A549 (cell line): ENCODE results near the gene SLC18A3. TPM values are rescaled to one million over a fixed set of nuclear protein-coding genes. Genes with fewer than 3 reads are reported as not detected.

Experiments
- ATAC-seq, 2 experiments: fragments of 200-7000 bp in 1 of 2; fragments of >200 bp in 1 of 2; cut with Nextera tagmentation in 1 of 2; cut with Tn5 transposase in 1 of 2; 3 replicates each; pipeline versions ENCODE4 v1.8.0 to v1.9.1; 2018 to 2020; ENCODE audit warnings: mild to moderate bottlenecking in 1 of 2, moderate library complexity in 1 of 2
- CTCF ChIA-PET: fragments of 300-600 bp; sonication (Branson Sonifier 250); formaldehyde crosslinking; extraction: SDS; loops from one replicate; lab custom pipeline; 2021; ENCODE audit warnings: antibody characterized with exemption, inconsistent platforms; lab: Yijun Ruan, JAX
- POLR2A ChIA-PET: fragments of 350-600 bp; formaldehyde crosslinking; extraction: SDS; loops from one replicate; lab custom pipeline; 2021; ENCODE audit warnings: antibody characterized with exemption, inconsistent platforms; lab: Yijun Ruan, JAX
- DNase-seq, 2 experiments: peaks; one replicate each; pipeline versions ENCODE4 v3.0.0 to v3.0.0-alpha.2; 2011 to 2016; ENCODE audit warnings: low read depth in 1 of 2, low spot score in 1 of 2
- FAIRE-seq: peaks from 2 replicates; lab custom pipeline; 2011; peaks lifted over from hg19 to GRCh38; lab: Jason Lieb, UNC
- H3K27ac ChIP-seq, 2 experiments: fragments of >200 bp; sonication (Bioruptor Twin); formaldehyde crosslinking; 3 replicates each; pipeline ENCODE4 v1.5.1; 2016 to 2017
- H3K4me1 ChIP-seq: fragments of >200 bp; sonication (Bioruptor Twin); formaldehyde crosslinking; 3 replicates; pipeline ENCODE4 v1.6.1; 2016
- H3K4me2 ChIP-seq: fragments of >200 bp; sonication (Bioruptor Twin); formaldehyde crosslinking; 3 replicates; pipeline ENCODE4 v1.6.1; 2016
- H3K4me3 ChIP-seq: fragments of >200 bp; sonication (Bioruptor Twin); formaldehyde crosslinking; 3 replicates; pipeline ENCODE4 v1.5.1; 2016
- H3K9me3 ChIP-seq: fragments of >200 bp; sonication (Bioruptor Twin); formaldehyde crosslinking; 3 replicates; pipeline ENCODE4 v1.6.1; 2016
- CBX8 ChIP-seq: fragments of 200-600 bp; sonication (generic); IDR thresholded peaks from 2 replicates; pipeline ENCODE4 v1.6.1; 2016
- CEBPB ChIP-seq, 2 experiments: fragments of >200 bp in 1 of 2; sonication (Bioruptor Twin) in 1 of 2; formaldehyde crosslinking in 1 of 2; IDR thresholded peaks; 2 replicates each; pipeline ENCODE4 v1.6.1; 2012 to 2016
- CHD2 ChIP-seq: fragments of 150-350 bp; IDR thresholded peaks from 2 replicates; pipeline ENCODE4 v1.6.1; 2014; ENCODE audit warnings: low read length; ENCODE audit not compliant: partially characterized antibody
- ELK1 ChIP-seq: fragments of 150-350 bp; IDR thresholded peaks from 2 replicates; pipeline ENCODE4 v1.6.1; 2014; ENCODE audit warnings: low read depth, mild to moderate bottlenecking, low read length
- EP300 ChIP-seq, 2 experiments: fragments of >200 bp; sonication (Bioruptor Twin); formaldehyde crosslinking; IDR thresholded peaks; 2 replicates in 1 of 2; 3 replicates in 1 of 2; pipeline ENCODE4 v1.6.1; 2016 to 2017
- FOSB ChIP-seq: fragments of 250-450 bp; sonication (Bioruptor Pico); IDR thresholded peaks from 2 replicates; pipeline ENCODE4 v1.5.0; 2020; ENCODE audit warnings: mild to moderate bottlenecking, moderate library complexity
- FOSL2 ChIP-seq, 2 experiments: fragments of 450-650 bp in 1 of 2; fragments of >200 bp in 1 of 2; sonication (Bioruptor Twin) in 1 of 2; formaldehyde crosslinking; IDR thresholded peaks; 2 replicates each; pipeline versions ENCODE4 v1.5.0 to v1.6.1; 2016 to 2020; ENCODE audit warnings: mild to moderate bottlenecking in 1 of 2, moderate library complexity in 1 of 2
- GATA3 ChIP-seq: IDR thresholded peaks from 2 replicates; pipeline ENCODE4 v1.6.1; 2012; ENCODE audit warnings: borderline replicate concordance
- HOXB13 ChIP-seq: fragments of 250-450 bp; sonication (Bioruptor Pico); IDR thresholded peaks from 2 replicates; pipeline ENCODE4 v1.5.0; 2020; ENCODE audit warnings: low read depth, mild to moderate bottlenecking, moderate library complexity
- JUNB ChIP-seq: fragments of >200 bp; sonication (Bioruptor Twin); formaldehyde crosslinking; IDR thresholded peaks from 2 replicates; pipeline ENCODE4 v1.6.1; 2016
- MAZ ChIP-seq: fragments of 150-350 bp; IDR thresholded peaks from 2 replicates; pipeline ENCODE4 v1.6.1; 2014; ENCODE audit warnings: antibody characterized with exemption, low read depth, low read length, borderline replicate concordance
- MYC ChIP-seq: IDR thresholded peaks from 2 replicates; pipeline ENCODE4 v1.6.1; 2012; ENCODE audit warnings: mild to moderate bottlenecking, inconsistent platforms, low read length, improper control_type of control experiment, borderline replicate concordance
- NPAS2 ChIP-seq: fragments of 250-450 bp; sonication (Bioruptor Pico); IDR thresholded peaks from 2 replicates; pipeline ENCODE4 v1.8.0; 2022; ENCODE audit warnings: mild to moderate bottlenecking, moderate library complexity, borderline replicate concordance
- PBX3 ChIP-seq: IDR thresholded peaks from 2 replicates; pipeline ENCODE4 v1.6.1; 2012
- PHF8 ChIP-seq: fragments of 200-600 bp; sonication (generic); IDR thresholded peaks from 2 replicates; pipeline ENCODE4 v1.6.1; 2016; ENCODE audit warnings: low read depth, mild to moderate bottlenecking, antibody characterized with exemption, moderate library complexity, borderline replicate concordance
- POLR2AphosphoS2 ChIP-seq: conservative IDR thresholded peaks from 2 replicates; pipeline ENCODE4 v1.6.1; 2012; ENCODE audit warnings: low read length, improper control_type of control experiment, inconsistent platforms
- RNF2 ChIP-seq: fragments of 200-600 bp; sonication (generic); IDR thresholded peaks from 2 replicates; pipeline ENCODE4 v1.6.1; 2016; ENCODE audit warnings: low read depth, mild to moderate bottlenecking, antibody characterized with exemption, moderate library complexity, borderline replicate concordance
- SMC3 ChIP-seq: fragments of >200 bp; sonication (Bioruptor Twin); formaldehyde crosslinking; IDR thresholded peaks from 3 replicates; pipeline ENCODE4 v1.6.1; 2018; ENCODE audit warnings: inconsistent platforms
- TFCP2L1 ChIP-seq: fragments of 250-450 bp; sonication (Bioruptor Pico); IDR thresholded peaks from 2 replicates; pipeline ENCODE4 v1.5.0; 2021; ENCODE audit warnings: mild to moderate bottlenecking
- TP53 ChIP-seq: fragments of 250-450 bp; sonication (Bioruptor Pico); IDR thresholded peaks from 2 replicates; pipeline ENCODE4 v1.5.0; 2021; ENCODE audit warnings: mild to moderate bottlenecking, moderate library complexity
- USF2 ChIP-seq: fragments of 450-650 bp; IDR thresholded peaks from 2 replicates; pipeline ENCODE4 v1.6.1; 2014; ENCODE audit warnings: antibody characterized with exemption
- ZSCAN20 ChIP-seq: fragments of 250-450 bp; sonication (Bioruptor Pico); IDR thresholded peaks from 2 replicates; pipeline ENCODE4 v1.8.0; 2022; ENCODE audit warnings: mild to moderate bottlenecking, moderate library complexity
- WGBS: methylation state at CpG from one replicate; pipeline ENCODE4 v1.1.6; 2017; ENCODE audit errors: missing lambda C conversion rate; 5-methylcytosine and 5-hydroxymethylcytosine counted together
- polyA plus RNA-seq, 4 experiments: library from polyadenylated mRNA; depleted of rRNA in 3 of 4; stranded (reverse); fragments of >200 nt; fragmentation: RNase III in 1 of 4; extraction: RNeasy Plus Mini Kit Qiagen cat#74134 plus additional on column Dnase treatment in 1 of 4; gene quantifications; 2 replicates in 3 of 4; 3 replicates in 1 of 4; pipeline ENCODE4 v1.2.3, GENCODE V29; 2011 to 2017
- TF ChIP-seq, protein P1 (sequence below): fragments of >200 bp; sonication (Bioruptor Twin); formaldehyde crosslinking; IDR thresholded peaks from 2 replicates; pipeline ENCODE4 v1.6.1; 2016
- TF ChIP-seq, protein P2 (sequence below): IDR thresholded peaks from 2 replicates; pipeline ENCODE4 v1.6.1; 2012; ENCODE audit warnings: low read depth, borderline replicate concordance
- TF ChIP-seq, protein P3 (sequence below): fragments of >200 bp; sonication (Bioruptor Twin); formaldehyde crosslinking; IDR thresholded peaks from 3 replicates; pipeline ENCODE4 v1.6.1; 2016

The SLC18A3 gene
- polyA plus RNA-seq, 2 of the 4 experiments (the other 2 are of a cell fraction), result not detected

DNA sequence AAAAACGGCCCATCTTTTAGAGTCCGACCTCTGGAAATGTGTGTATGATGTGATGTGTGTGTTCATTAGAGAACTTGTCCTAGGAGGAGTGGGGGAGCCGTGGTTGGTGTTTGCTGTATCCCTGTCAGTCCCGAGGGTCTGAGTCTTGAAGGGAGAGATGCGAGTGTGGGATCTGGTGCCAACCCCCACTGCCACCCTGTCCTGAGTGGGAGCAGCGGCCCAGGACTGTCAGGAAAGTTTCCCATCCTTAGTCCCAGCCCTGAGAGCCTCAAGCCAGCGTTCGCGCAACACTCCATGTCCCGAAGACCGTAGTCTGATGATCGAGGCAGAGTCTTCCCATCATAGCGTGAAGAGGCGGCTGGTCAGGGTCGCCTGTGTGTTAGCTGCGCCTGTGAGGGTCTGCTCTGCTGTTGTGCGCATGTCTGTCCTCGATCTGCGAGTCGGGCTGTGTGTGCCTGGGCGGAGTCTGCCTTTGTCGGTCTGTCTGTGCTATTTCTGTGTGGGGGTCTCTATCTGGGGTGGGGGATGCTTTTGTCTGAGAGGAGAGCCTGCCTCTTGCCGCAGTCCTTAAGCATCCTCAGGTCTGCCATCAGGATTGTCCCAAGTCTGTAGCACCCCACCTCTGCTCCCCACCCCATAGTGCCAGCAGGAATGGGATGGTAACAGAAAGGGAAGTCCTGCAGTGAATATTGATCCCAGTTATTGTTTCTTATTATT lies 3.2 kb downstream of the SLC18A3 start (continued):
- TF ChIP-seq PHF8 (no peak), MYC (no peak), JUNB (no peak), FOSB (CRISPR knock-in tag) (no peak), TFCP2L1 (no peak), TP53 (CRISPR knock-in tag) (no peak), SMC3 (no peak), NPAS2 (CRISPR knock-in tag) (no peak), CEBPB (IDR thresholded peaks at IDR 0.05) (no peak)
- TF ChIP-seq, protein P1, sequence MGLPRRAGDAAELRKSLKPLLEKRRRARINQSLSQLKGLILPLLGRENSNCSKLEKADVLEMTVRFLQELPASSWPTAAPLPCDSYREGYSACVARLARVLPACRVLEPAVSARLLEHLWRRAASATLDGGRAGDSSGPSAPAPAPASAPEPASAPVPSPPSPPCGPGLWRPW, result no peak

DNA sequence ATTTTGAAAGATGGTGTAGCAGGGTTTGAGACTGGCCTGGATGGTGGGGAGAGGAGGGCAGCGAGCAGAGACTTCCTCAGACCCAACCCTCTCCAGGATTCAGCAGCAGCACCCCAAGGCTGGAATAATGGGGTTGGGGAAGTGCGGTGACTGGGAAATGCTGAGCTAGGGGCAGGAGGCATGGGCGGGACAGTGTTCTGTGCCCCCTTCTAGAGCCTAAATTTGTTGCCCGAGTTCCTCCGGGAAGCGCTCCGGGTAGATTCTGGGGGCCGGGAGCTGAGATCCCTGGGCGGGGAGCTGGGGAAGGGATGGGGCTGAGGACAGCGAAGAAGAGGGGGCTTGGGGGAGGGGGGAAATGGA lies 3.8 kb downstream of the SLC18A3 start, which contains the start of gene CHAT:
CHAT (plus strand) TSS at position 156 of the 360 bp plus-strand sequence; CDS start at position 309, 153 bp downstream.
- 6% methylated on average over 10 of the region's 10 CpGs for WGBS
- CTCF ChIA-PET, result no interaction called here
- H3K4me2 ChIP-seq, result peak within 1 kb of the TSS; percentile 47

More for the DNA sequence above, 3.8 kb downstream of the SLC18A3 start, which contains the start of gene CHAT:
- POLR2A ChIA-PET, result no interaction called here
- H3K27ac ChIP-seq, result no peak within 1 kb of the TSS
- ATAC-seq, result no peak
- H3K4me1 ChIP-seq, result no peaks in the 10 kb centered on the region
- no peak within 1 kb of the TSS; the same call in 2 of the 3 replicates for H3K4me3 ChIP-seq
- no peaks in the 10 kb centered on the region for H3K9me3 ChIP-seq
- TF ChIP-seq, protein P2, sequence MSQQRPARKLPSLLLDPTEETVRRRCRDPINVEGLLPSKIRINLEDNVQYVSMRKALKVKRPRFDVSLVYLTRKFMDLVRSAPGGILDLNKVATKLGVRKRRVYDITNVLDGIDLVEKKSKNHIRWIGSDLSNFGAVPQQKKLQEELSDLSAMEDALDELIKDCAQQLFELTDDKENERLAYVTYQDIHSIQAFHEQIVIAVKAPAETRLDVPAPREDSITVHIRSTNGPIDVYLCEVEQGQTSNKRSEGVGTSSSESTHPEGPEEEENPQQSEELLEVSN, result no peak
- TF ChIP-seq CHD2, result no peak
- TF ChIP-seq SMC3, result no peak
- no peak for TF ChIP-seq ZSCAN20 (CRISPR knock-in tag)
- no peak for TF ChIP-seq TFCP2L1
- TF ChIP-seq USF2, result no peak
- no peak for TF ChIP-seq RNF2
- no peak for TF ChIP-seq ELK1
- TF ChIP-seq CBX8, result no peak
- TF ChIP-seq FOSB (CRISPR knock-in tag), result no peak
- TF ChIP-seq, protein P3, sequence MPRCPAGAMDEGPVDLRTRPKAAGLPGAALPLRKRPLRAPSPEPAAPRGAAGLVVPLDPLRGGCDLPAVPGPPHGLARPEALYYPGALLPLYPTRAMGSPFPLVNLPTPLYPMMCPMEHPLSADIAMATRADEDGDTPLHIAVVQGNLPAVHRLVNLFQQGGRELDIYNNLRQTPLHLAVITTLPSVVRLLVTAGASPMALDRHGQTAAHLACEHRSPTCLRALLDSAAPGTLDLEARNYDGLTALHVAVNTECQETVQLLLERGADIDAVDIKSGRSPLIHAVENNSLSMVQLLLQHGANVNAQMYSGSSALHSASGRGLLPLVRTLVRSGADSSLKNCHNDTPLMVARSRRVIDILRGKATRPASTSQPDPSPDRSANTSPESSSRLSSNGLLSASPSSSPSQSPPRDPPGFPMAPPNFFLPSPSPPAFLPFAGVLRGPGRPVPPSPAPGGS, result no peak
- TF ChIP-seq MAZ, result no peak
- no peak for TF ChIP-seq HOXB13 (CRISPR knock-in tag)
- TF ChIP-seq CEBPB (IDR thresholded peaks at IDR 0.05), result no peak
- no peak for TF ChIP-seq POLR2AphosphoS2
- TF ChIP-seq GATA3, result no peak
- no peak for TF ChIP-seq PBX3
- TF ChIP-seq FOSL2 (IDR thresholded peaks at IDR 0.05), result no peak
- no peak for TF ChIP-seq FOSL2 (CRISPR knock-in tag; IDR thresholded peaks at IDR 0.05)
- no peak for TF ChIP-seq EP300 (IDR thresholded peaks at IDR 0.05)
- TF ChIP-seq, all 56 proteins: peak for 0
- no peak for DNase-seq
- FAIRE-seq, result no peak
